Sigmoid colon (tissue), 4 donors: ENCODE results near the gene NOVA2.

ENCODE experiments used
- EP300 ChIP-seq, 4 donors: sonication (generic); formaldehyde crosslinking; IDR thresholded peaks; one replicate each; pipeline ENCODE4 v1.6.1; 2017; ENCODE audit warnings: antibody characterized with exemption in 4 of 4
- POLR2A ChIP-seq, 2 donors: fragments of 450-650 bp; IDR thresholded peaks; one replicate each; pipeline ENCODE4 v1.6.1; 2016; ENCODE audit warnings: antibody characterized with exemption in 2 of 2, mild to moderate bottlenecking in 2 of 2, moderate library complexity in 2 of 2
- POLR2AphosphoS5 ChIP-seq, 4 donors: sonication (generic); formaldehyde crosslinking; IDR thresholded peaks; one replicate each; pipeline ENCODE4 v1.6.1; 2017; ENCODE audit warnings: antibody characterized with exemption in 4 of 4
- TF ChIP-seq, protein P1 (sequence below), 4 experiments: fragments of 450-650 bp in 3 of 4; fragments of 200-600 bp in 1 of 4; IDR thresholded peaks; one replicate each; pipeline ENCODE4 v1.5.1; 2016 to 2019; ENCODE audit warnings: antibody characterized with exemption in 4 of 4, mild to moderate bottlenecking in 3 of 4, moderate library complexity in 2 of 4

DNA sequence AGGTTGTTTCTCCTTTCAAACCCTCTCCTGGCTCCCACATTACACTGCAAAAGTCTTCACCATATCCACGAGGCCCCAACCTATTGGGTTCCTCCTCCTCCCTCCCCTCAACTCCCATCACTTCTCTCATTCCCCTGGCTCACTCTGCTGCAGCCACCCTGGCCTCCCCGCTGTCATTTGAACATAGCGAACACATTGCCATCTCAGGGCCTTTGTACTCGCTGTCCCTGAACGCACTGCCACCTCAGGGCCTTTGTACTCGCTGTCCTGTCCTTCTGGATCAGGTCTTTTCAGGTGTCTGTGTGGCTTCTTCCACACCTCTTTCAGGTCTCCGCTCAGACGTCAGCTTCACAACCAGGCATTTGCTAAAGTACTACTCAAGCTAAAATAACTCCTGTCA lies 23.3 kb upstream of the NOVA2 start:
- TF ChIP-seq, protein P1, sequence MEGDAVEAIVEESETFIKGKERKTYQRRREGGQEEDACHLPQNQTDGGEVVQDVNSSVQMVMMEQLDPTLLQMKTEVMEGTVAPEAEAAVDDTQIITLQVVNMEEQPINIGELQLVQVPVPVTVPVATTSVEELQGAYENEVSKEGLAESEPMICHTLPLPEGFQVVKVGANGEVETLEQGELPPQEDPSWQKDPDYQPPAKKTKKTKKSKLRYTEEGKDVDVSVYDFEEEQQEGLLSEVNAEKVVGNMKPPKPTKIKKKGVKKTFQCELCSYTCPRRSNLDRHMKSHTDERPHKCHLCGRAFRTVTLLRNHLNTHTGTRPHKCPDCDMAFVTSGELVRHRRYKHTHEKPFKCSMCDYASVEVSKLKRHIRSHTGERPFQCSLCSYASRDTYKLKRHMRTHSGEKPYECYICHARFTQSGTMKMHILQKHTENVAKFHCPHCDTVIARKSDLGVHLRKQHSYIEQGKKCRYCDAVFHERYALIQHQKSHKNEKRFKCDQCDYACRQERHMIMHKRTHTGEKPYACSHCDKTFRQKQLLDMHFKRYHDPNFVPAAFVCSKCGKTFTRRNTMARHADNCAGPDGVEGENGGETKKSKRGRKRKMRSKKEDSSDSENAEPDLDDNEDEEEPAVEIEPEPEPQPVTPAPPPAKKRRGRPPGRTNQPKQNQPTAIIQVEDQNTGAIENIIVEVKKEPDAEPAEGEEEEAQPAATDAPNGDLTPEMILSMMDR (IDR thresholded peaks at IDR 0.05), result no peak
- TF ChIP-seq POLR2A (IDR thresholded peaks at IDR 0.05), result no peak
- no peak for TF ChIP-seq POLR2AphosphoS5 (IDR thresholded peaks at IDR 0.05)
- TF ChIP-seq EP300 (IDR thresholded peaks at IDR 0.05), result no peak
